ENCODE results near the gene RTP2. TPM values are rescaled to one million over a fixed set of nuclear protein-coding genes. Genes with fewer than 3 reads are reported as not detected.

RTP2 gene
- total RNA-seq, 2 donors from 2014 or later: not detected

DNA sequence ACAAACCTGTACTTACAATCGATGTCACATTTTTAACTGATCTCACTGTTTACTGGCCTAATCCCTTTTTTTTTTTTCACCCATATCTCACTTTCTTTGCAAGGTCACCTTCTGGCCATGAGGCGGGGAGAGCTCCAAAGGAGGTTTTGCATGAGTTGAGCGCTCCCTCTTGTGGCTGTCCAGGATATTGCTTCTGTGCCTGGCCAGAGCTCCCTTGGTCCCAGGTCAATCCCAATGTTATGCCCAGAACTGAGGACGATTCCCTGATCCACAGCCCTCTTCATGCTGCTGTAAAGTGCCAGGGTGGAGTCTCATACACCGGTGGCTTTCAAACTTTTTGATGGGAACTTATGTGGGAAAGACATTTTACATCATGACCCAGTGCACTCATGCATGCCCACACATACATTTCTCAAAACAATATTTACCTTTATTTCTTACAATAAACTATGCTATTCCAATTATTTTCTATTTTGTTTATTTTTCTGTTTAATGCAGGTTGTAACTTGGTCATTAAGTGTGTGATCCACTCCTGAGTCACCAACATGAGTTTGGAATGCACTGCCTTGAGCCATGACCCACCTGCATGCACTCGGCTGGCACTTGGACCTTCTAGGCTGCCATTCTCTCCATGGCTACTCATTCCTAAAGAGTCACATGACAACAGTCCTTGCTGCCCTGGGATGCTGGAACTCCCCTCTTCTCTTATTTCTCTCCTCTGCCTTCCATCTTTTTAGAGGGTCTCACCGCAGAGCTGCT, 22.5 kb downstream of the RTP2 start:
- Mint-ChIP-seq H3K9me3 (no peaks in the 10 kb centered on the region), H3K36me3 (ENCODE audit: low read depth) (no peaks in the 10 kb centered on the region), H3K4me3 (no peak overlapping the region), H3K4me1 (no peaks in the 10 kb centered on the region), H3K27ac (no peak overlapping the region), H3K27me3 (peaks cover 31% of the 10 kb centered on the region)
- peak; percentile 55 for ATAC-seq (replicated peaks)

DNA sequence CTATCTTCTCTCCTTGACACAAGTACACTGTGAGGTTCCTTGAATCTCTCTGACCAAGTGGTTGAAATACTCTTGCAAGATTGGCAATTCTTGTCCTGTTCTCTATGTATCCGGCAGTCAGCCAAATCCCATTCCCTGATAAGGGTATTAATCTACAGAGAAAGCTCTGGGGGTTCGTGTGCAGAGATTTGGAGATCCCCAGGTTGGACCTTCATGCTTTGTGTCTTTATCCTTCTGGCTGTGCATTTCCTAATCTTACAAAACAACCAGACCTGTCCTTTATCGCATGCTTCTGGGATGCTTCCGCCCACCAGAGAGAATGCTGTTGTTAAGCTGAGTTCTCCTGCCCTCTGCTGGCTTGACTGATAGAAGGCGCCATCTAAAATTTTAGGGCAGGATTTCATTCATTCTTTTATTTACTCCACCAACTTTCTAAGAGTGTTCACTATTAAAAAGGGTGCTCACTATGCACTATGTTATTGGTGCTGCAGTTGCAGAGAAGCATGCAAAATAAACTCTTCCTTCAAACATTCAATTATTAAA, 23.6 kb downstream of the RTP2 start:
- H3K36me3 Mint-ChIP-seq (ENCODE audit: low read depth): no peaks in the 10 kb centered on the region
- no peak overlapping the region for H3K27ac Mint-ChIP-seq
- H3K9me3 Mint-ChIP-seq: no peaks in the 10 kb centered on the region
- H3K4me3 Mint-ChIP-seq: no peak overlapping the region
- no peak for ATAC-seq (replicated peaks)
- no peaks in the 10 kb centered on the region for H3K4me1 Mint-ChIP-seq
- peaks cover 36% of the 10 kb centered on the region for H3K27me3 Mint-ChIP-seq

DNA sequence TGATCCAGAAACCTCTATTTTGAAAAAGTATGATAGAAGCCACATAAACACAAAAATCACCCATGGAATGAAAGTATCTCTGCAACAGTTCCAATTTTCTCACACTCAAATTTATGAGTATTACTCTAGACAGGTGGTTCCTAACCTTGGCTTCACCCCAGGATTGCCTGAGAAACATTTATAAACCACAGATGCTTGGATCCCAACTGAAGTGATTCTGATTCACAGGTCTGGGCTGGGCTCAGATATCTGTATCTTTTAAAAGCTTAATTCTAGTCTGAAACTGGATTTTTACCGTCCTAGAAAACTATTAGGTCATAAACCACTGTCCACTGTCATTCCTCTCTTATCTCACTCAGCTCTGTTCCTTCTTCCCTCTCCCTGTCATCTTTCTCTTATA, 24.8 kb downstream of the RTP2 start:
- Mint-ChIP-seq H3K36me3 (ENCODE audit: low read depth) (no peaks in the 10 kb centered on the region), H3K4me3 (no peak overlapping the region), H3K4me1 (no peaks in the 10 kb centered on the region), H3K27me3 (peaks cover 33% of the 10 kb centered on the region), H3K27ac (no peak overlapping the region), H3K9me3 (no peaks in the 10 kb centered on the region)
- no peak for ATAC-seq (replicated peaks)

DNA sequence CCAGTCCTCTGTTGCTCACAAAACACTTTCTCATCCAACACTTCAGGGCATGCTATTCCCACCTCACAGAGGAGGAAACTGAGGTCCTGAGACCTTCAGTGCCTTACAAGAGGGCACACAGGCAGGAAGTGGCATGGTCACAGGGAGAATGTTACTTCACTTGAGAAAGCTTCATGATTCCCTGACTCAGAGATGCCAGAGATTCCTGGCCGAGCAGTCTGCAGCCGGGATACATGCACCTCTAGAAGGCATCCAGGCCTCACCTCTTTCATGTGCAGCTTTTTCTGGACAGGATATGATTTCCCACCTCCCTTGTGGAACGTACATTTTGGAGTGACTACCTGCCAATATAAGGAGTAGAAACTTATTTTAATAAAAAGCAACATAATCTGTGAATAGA, 29.3 kb downstream of the RTP2 start:
- Mint-ChIP-seq H3K4me1 (no peaks in the 10 kb centered on the region), H3K27me3 (peaks cover 57% of the 10 kb centered on the region), H3K4me3 (no peak overlapping the region), H3K27ac (no peak overlapping the region), H3K36me3 (ENCODE audit: low read depth) (no peaks in the 10 kb centered on the region), H3K9me3 (no peaks in the 10 kb centered on the region)
- ATAC-seq (replicated peaks): no peak

DNA sequence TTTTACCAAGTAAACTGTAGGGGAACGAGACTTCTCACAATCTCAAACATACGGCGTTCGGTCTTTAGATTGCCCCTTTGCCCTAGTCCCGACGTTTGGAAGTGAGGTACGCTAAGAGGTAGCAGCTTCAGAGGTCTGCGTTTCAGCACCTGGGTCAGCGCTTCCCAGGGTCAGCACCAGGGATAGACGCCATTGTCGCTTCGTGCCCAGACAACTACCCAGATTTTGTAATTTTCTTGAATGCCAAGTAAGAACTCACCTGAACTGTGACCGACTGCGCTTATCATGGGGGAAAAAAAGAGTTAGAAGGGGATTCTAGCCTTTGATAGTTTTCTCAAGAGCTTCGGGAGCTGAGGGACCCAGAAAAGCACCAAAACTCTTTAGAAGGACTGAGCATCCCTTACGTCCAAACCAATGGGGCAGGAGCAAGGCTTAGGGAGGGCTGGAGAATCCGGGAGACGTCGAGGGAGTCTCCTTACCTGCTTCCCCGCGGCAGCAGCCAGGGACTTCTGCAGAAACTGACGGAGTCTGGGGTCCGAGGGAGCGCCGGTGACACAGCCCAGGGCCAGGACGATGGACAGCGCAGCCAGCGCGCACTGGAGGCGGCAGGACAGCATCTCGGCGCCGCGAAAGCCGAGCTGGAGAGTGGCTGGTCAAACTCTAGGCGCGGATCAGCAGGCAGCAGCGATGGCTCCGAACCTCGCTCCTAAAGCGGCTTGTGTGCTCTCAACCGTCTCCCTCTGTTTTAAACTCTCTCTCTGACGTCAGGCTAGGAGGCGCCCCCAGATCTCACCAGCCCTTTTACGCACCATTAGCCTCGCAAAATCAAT, 32.5 kb downstream of the RTP2 start, which contains the start of gene SST:
SST (minus strand) TSS at position 720 of the 830 bp plus-strand sequence; CDS start at position 617, 103 bp downstream.
- peaks cover 61% of the 10 kb centered on the region for H3K27me3 Mint-ChIP-seq
- no peaks in the 10 kb centered on the region for H3K9me3 Mint-ChIP-seq
- H3K4me3 Mint-ChIP-seq: no peak within 1 kb of the TSS
- H3K4me1 Mint-ChIP-seq: no peaks in the 10 kb centered on the region
- no peak for ATAC-seq (replicated peaks)
- no peaks in the 10 kb centered on the region for H3K36me3 Mint-ChIP-seq (ENCODE audit: low read depth)
- H3K27ac Mint-ChIP-seq: no peak within 1 kb of the TSS

DNA sequence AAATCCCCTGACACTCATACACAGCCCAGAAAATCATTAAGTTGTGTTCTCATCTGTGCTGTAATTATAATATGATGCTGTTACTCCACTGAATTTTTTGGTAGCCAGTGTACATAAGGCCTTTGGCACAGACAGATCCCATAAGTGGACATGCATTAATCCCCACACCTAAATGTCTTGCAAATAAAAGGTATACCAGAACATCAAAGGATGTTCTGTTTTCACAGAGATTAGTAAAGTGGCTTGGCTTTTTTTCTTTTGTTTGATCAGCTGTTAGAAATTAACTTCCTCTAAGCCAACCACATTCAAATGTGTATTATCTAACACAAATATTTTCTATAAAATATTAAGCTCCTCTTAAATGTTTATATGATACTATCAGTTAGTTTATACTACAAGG, 34.8 kb downstream of the RTP2 start:
- Mint-ChIP-seq H3K4me3 (no peak overlapping the region), H3K36me3 (ENCODE audit: low read depth) (no peaks in the 10 kb centered on the region), H3K27ac (no peak overlapping the region), H3K27me3 (peaks cover 56% of the 10 kb centered on the region), H3K9me3 (no peaks in the 10 kb centered on the region), H3K4me1 (no peaks in the 10 kb centered on the region)
- no peak for ATAC-seq (replicated peaks)

GRCh38 chr3:187665764-187666402, 36.5 kb downstream of the RTP2 start:
- peak; percentile 52 for ATAC-seq (replicated peaks)
- H3K9me3 Mint-ChIP-seq: no peaks in the 10 kb centered on the region
- H3K27ac Mint-ChIP-seq: no peak overlapping the region
- H3K4me3 Mint-ChIP-seq: no peak overlapping the region
- H3K4me1 Mint-ChIP-seq: no peaks in the 10 kb centered on the region
- no peaks in the 10 kb centered on the region for H3K36me3 Mint-ChIP-seq (ENCODE audit: low read depth)
- peaks cover 47% of the 10 kb centered on the region for H3K27me3 Mint-ChIP-seq

- H3K9me3 Mint-ChIP-seq: no peaks in the 10 kb centered on the region
These were observed 37.3 kb downstream of the RTP2 start for GRCh38 chr3:187665010-187665409.

DNA sequence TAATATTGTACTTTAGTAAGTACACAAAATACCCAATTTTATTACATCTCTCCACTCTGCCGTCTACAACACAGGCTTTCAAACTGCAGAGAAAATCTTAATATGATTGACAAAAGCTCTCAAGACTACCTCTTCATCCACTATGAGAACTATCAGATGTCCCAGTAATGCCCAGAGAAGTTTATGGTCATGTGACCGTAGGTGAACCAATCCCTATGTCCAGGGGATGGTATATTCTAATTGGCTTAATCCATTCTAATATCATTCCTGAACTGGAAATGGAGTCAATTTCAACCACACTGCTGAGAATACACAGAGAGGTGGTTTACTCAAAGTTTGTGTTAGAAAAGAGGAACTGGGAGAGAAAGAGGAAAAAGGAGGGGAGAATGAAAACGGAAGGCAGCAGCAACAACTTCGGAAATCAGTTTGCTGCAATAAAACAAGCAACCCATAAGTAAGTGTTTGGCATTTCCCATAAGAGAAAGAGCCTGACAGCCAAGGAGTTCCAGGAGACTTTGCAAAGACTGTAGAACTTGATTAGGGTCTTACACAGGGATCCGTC, 39.4 kb downstream of the RTP2 start:
- ATAC-seq (replicated peaks): no peak
- no peak overlapping the region for H3K4me3 Mint-ChIP-seq
- no peaks in the 10 kb centered on the region for H3K36me3 Mint-ChIP-seq (ENCODE audit: low read depth)
- no peak overlapping the region for H3K27ac Mint-ChIP-seq
- H3K27me3 Mint-ChIP-seq: peaks cover 30% of the 10 kb centered on the region
- H3K9me3 Mint-ChIP-seq: no peaks in the 10 kb centered on the region
- H3K4me1 Mint-ChIP-seq: no peaks in the 10 kb centered on the region

More at GRCh38 chr3:187665010-187665409, 37.3 kb downstream of the RTP2 start:
- Mint-ChIP-seq H3K27me3 (peaks cover 43% of the 10 kb centered on the region), H3K4me1 (no peaks in the 10 kb centered on the region), H3K4me3 (no peak overlapping the region), H3K36me3 (ENCODE audit: low read depth) (no peaks in the 10 kb centered on the region), H3K27ac (no peak overlapping the region)
- peak; percentile 68 for ATAC-seq (replicated peaks)

DNA sequence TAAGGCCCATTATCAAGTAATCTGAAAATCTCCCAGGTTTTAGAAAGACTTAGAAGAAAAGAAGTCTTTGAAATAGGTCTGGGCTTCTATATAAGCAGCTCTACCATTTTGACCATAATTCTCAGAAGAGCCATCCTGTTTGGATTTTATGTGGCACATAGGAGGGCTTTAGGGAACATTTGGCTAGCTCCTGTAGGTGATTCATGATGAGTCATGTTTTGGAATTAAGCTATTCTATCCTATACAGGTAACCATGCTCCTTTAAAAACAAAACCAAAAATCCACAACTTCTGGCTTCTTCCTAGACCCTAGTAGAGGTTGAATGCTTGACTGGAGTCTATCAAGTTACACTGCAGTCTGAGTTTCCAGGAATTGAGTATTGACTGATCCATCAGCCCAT, 41.1 kb downstream of the RTP2 start:
- peaks cover 26% of the 10 kb centered on the region for H3K27me3 Mint-ChIP-seq
- no peak overlapping the region for H3K4me3 Mint-ChIP-seq
- H3K4me1 Mint-ChIP-seq: no peaks in the 10 kb centered on the region

GRCh38 chr3:187651282-187651681, 51.1 kb downstream of the RTP2 start:
- H3K27me3 Mint-ChIP-seq: peaks cover 46% of the 10 kb centered on the region

More for the DNA sequence above, 41.1 kb downstream of the RTP2 start:
- Mint-ChIP-seq H3K9me3 (no peaks in the 10 kb centered on the region), H3K36me3 (ENCODE audit: low read depth) (no peaks in the 10 kb centered on the region), H3K27ac (no peak overlapping the region)
- ATAC-seq (replicated peaks): no peak

More at GRCh38 chr3:187651282-187651681, 51.1 kb downstream of the RTP2 start:
- H3K4me3 Mint-ChIP-seq: no peak overlapping the region
- H3K27ac Mint-ChIP-seq: no peak overlapping the region
- no peaks in the 10 kb centered on the region for H3K4me1 Mint-ChIP-seq
- no peak for ATAC-seq (replicated peaks)
- H3K9me3 Mint-ChIP-seq: no peaks in the 10 kb centered on the region
- no peaks in the 10 kb centered on the region for H3K36me3 Mint-ChIP-seq (ENCODE audit: low read depth)
